ENCODE data around the gene TPCN2. TPM values are rescaled to one million over a fixed set of nuclear protein-coding genes. Genes with fewer than 3 reads are reported as not detected.

TPCN2 gene
- total RNA-seq, 6 experiments from 2014 or later: 8.0 to 11.2 (median 9.0) TPM

DNA sequence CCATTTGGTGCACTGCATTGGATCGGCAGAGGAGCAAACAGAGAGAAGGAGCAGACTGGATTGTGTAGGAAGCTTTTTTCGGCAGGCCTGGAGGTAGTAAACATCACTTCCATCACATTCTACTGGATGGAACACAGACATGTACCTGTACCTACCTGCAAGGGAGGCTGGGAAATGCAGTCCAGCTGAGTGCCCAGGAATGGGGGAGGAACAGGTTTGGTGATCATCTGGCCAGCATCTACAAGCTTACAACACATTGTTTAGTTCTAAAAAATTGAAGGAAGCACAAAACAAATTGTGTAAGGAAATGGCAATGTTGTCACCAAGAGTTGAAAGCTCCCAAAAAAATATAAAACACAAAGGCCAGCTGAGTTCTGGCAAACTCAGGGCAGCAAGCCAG, 126.1 kb downstream of the TPCN2 start:
- H3K27ac Mint-ChIP-seq: no peak overlapping the region
- 0 out of 2 replicates have a peak, but pooled peaks cover 5% of the 10 kb centered on the region for H3K9me3 Mint-ChIP-seq
- TF ChIP-seq, protein P1, sequence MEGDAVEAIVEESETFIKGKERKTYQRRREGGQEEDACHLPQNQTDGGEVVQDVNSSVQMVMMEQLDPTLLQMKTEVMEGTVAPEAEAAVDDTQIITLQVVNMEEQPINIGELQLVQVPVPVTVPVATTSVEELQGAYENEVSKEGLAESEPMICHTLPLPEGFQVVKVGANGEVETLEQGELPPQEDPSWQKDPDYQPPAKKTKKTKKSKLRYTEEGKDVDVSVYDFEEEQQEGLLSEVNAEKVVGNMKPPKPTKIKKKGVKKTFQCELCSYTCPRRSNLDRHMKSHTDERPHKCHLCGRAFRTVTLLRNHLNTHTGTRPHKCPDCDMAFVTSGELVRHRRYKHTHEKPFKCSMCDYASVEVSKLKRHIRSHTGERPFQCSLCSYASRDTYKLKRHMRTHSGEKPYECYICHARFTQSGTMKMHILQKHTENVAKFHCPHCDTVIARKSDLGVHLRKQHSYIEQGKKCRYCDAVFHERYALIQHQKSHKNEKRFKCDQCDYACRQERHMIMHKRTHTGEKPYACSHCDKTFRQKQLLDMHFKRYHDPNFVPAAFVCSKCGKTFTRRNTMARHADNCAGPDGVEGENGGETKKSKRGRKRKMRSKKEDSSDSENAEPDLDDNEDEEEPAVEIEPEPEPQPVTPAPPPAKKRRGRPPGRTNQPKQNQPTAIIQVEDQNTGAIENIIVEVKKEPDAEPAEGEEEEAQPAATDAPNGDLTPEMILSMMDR (IDR thresholded peaks at IDR 0.05): no peak
- H3K36me3 Mint-ChIP-seq (ENCODE audit: low read depth): no peaks in the 10 kb centered on the region
- H3K27me3 Mint-ChIP-seq (ENCODE audit: insufficient read depth): peaks cover 13% of the 10 kb centered on the region
- H3K4me1 Mint-ChIP-seq (ENCODE audit: low read depth): no peaks in the 10 kb centered on the region; the same call in 1 of the 2 replicates
- no peak for DNase-seq
- H3K4me3 Mint-ChIP-seq: no peak overlapping the region

DNA sequence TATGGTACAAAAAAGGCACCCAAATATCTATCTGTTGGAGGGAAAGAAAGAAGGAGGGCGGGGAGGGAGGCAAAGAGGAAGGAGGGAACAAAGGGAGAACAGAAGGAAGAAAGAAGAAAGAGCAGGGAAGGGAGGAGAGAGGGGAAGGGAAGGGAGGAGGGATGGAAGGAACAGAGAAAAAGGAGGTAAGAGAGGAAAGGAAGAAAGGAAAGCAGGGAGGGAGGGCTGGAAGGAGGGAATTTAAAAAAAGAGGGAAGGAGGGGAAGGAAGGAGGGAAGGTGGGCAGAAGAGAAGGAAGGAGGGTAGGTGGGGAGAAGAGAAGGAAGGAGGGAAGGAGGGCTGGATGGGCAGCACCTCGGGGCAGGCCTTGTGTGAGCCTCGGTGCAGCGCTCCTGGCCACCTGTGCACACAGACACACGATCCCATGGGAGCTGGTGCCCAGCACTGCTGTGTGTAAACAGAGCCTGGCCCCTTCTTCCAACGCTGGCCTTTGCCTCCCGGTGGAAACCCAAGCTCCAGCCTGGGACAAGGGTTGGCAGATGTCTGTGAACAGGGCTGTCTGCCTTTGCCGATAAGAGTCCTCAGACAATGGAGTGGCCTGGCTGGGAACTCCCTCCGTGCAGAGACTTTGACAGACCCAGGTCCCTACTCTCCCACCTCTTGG, 130.2 kb downstream of the TPCN2 start:
- peaks cover 27% of the 10 kb centered on the region for H3K27me3 Mint-ChIP-seq (ENCODE audit: insufficient read depth)
- H3K4me1 Mint-ChIP-seq (ENCODE audit: low read depth): no peaks in the 10 kb centered on the region; the same call in 1 of the 2 replicates
- TF ChIP-seq, protein P1 (IDR thresholded peaks at IDR 0.05): no peak
- no peak overlapping the region for H3K27ac Mint-ChIP-seq
- H3K36me3 Mint-ChIP-seq (ENCODE audit: low read depth): no peaks in the 10 kb centered on the region
- DNase-seq: no peak
- no peak overlapping the region for H3K4me3 Mint-ChIP-seq
- peaks cover 9% of the 10 kb centered on the region; the same call in 1 of the 2 replicates for H3K9me3 Mint-ChIP-seq

DNA sequence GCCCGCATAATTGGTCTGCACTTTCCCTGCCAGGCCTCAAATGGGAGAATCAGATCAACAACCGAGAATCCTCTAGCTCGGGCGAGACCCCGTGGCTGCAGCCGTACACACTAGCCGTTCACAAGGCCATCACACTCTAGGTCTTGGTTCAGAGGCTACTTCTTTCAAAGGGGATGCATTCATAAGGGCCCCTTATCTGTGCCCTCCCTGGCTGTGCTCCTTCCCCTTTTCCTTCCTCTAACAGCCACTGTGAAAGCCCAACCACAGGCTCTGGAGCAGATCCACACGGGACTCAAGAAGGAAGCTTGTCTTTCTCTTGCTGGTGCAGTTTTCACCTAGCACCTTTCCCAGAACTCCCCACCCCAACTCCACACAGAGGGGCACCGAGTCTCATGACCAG, 131.5 kb downstream of the TPCN2 start:
- DNase-seq: no peak
- Mint-ChIP-seq H3K27me3 (ENCODE audit: insufficient read depth) (peaks cover 27% of the 10 kb centered on the region), H3K36me3 (ENCODE audit: low read depth) (no peaks in the 10 kb centered on the region), H3K4me1 (ENCODE audit: low read depth) (no peaks in the 10 kb centered on the region), H3K9me3 (peaks cover 9% of the 10 kb centered on the region; the same call in 1 of the 2 replicates), H3K27ac (no peak overlapping the region), H3K4me3 (no peak overlapping the region)
- TF ChIP-seq, protein P1 (IDR thresholded peaks at IDR 0.05): no peak

DNA sequence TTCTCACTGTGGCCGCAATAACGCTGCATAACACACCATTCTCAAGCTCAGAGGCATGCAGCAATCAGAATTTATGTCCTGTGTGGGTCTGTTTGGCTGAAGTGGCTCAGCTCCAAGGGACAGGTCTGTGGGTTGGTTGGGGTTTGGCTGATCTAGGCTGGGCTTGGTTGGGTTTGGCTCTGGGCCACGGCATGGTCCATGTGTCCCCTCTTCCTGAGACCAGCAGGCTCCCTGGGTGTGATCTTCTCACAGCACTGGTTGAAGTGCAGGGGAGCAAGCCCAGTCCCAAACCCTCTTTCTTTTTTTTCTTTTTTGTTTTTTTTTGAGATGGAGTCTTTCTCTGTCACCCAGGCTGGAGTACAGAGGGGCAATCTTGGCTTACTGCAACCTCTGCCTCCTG, 132.0 kb downstream of the TPCN2 start:
- Mint-ChIP-seq H3K27ac (no peak overlapping the region), H3K9me3 (peaks cover 4% of the 10 kb centered on the region; the same call in 1 of the 2 replicates), H3K36me3 (ENCODE audit: low read depth) (no peaks in the 10 kb centered on the region), H3K4me1 (ENCODE audit: low read depth) (no peaks in the 10 kb centered on the region), H3K27me3 (ENCODE audit: insufficient read depth) (peaks cover 27% of the 10 kb centered on the region), H3K4me3 (no peak overlapping the region)
- no peak for DNase-seq
- TF ChIP-seq, protein P1 (IDR thresholded peaks at IDR 0.05): no peak

DNA sequence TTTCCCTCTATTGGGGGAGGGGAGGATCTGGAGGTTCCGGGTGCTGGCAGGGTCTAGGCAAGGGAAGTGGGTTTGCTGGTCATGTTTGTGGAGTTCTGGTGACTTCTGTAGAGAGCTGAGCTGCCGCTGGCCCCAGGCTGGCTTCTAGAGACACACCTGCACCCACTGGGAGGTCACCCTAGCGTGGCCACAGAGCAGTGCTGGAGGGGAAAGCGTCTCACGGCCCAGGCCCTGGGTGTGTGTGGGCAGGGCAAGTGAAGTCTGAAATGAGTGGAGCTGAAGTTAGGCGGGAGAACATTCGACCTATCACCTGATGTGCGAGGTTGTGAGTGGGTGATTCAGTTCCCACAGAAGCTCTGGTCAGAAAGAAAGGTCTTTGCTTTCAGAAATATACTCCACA, 134.9 kb downstream of the TPCN2 start:
- no peaks in the 10 kb centered on the region for H3K4me1 Mint-ChIP-seq (ENCODE audit: low read depth)

More for the DNA sequence above, 134.9 kb downstream of the TPCN2 start:
- Mint-ChIP-seq H3K36me3 (ENCODE audit: low read depth) (peaks cover 7% of the 10 kb centered on the region; the same call in 1 of the 2 replicates), H3K27me3 (ENCODE audit: insufficient read depth) (peaks cover 39% of the 10 kb centered on the region), H3K27ac (no peak overlapping the region), H3K4me3 (no peak overlapping the region), H3K9me3 (peaks cover 17% of the 10 kb centered on the region)
- TF ChIP-seq, protein P1 (IDR thresholded peaks at IDR 0.05): no peak
- DNase-seq: no peak

Small RNA genes lying within 50 kb of the gene (microRNA-seq; reads per million reads assigned to microRNA genes)
- not detected for gene MIR3164

Other genes with a start within 250 kb of the TPCN2 start
- gene CPT1A, start 207.0 kb upstream of the TPCN2 start, total RNA-seq (2021; fragmentation: NEBNext Ultra II Directional; extraction: Animal tissue kit (Norgen Biotek cat#: 25700)): 10 to 100 TPM; 35.5 to 63.7 (median 55.8) TPM
- 10 to 100 TPM; 60.8 to 69.9 (median 63.9) TPM for gene MRPL21, start 145.1 kb upstream of the TPCN2 start, total RNA-seq (2021; fragmentation: NEBNext Ultra II Directional; extraction: Animal tissue kit (Norgen Biotek cat#: 25700))
- 10 to 100 TPM; 11.9 to 15.4 (median 14.1) TPM for gene IGHMBP2, start 145.0 kb upstream of the TPCN2 start, total RNA-seq (2021; fragmentation: NEBNext Ultra II Directional; extraction: Animal tissue kit (Norgen Biotek cat#: 25700))
- gene MRGPRD, start 67.9 kb upstream of the TPCN2 start, total RNA-seq (2021; fragmentation: NEBNext Ultra II Directional; extraction: Animal tissue kit (Norgen Biotek cat#: 25700)): not detected
- 10 to 100 TPM; 51.4 to 74.9 (median 63.9) TPM for gene MRGPRF, start 35.7 kb upstream of the TPCN2 start, total RNA-seq (2021; fragmentation: NEBNext Ultra II Directional; extraction: Animal tissue kit (Norgen Biotek cat#: 25700))
- gene SMIM38, start 107.0 kb downstream of the TPCN2 start, total RNA-seq (2021; fragmentation: NEBNext Ultra II Directional; extraction: Animal tissue kit (Norgen Biotek cat#: 25700)): not detected
- gene MYEOV, start 245.2 kb downstream of the TPCN2 start, total RNA-seq (2021; fragmentation: NEBNext Ultra II Directional; extraction: Animal tissue kit (Norgen Biotek cat#: 25700)): 10 to 100 TPM; 55.5 to 93.3 (median 79.9) TPM

All from HFFc6 (cell line).